GM21360 (cell line): ENCODE results near the gene EXOC6B.

ENCODE experiments used
- ATAC-seq: cut with Tn5 transposase; IDR thresholded peaks from one replicate; pipeline ENCODE4 v1.9.1; 2021; ENCODE audit warnings: mild to moderate bottlenecking, moderate library complexity; ENCODE audit not compliant: unreplicated experiment

The EXOC6B gene

DNA sequence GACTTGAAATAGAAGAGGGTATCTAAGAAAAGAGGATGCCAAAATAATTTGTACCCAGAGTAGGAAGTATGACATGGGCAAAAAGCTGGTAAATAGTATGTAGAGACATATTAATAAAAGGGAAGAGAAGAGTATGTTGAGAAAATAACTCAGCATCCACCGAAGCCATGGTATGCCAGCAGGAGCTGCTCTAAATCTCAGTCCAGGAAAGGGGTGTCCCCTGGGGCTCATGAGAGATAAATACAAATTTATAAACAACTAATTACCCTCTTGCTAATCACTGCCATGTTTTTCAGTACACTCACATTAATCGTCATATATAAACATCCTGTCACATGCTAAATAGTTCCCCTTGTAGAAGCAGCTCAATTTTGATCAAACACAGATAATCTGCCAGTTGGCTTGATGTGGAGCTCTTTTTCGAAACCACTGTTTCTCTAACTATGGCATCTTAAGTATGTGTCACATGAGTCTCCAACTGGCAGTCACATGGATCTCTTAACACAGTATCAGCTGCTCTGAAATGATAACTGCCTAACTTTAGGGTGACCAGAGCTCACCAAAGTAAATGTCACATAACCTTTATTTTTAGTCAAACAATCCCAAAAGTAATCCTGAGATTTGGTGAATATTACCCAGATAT is 31.9 kb downstream of the EXOC6B start:
- no peak for ATAC-seq

DNA sequence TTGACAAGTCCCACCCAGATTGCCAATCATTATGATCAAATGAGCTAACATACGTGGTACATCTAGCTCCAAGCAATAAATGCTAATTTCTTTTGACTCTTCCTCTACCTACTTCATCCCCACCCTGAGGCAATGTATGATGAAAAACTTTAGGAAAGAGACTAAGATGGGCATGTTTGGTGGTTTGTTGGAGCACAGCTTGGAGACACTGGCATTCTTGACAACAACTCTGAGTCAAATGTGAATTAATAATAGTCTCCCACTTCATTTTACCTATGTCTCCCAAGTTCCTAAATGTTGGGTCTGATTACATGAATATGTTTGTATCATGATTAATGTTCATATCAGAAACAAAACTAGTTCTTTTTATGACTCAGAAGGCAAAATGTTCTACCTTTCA is 36.6 kb downstream of the EXOC6B start:
- no peak for ATAC-seq

DNA sequence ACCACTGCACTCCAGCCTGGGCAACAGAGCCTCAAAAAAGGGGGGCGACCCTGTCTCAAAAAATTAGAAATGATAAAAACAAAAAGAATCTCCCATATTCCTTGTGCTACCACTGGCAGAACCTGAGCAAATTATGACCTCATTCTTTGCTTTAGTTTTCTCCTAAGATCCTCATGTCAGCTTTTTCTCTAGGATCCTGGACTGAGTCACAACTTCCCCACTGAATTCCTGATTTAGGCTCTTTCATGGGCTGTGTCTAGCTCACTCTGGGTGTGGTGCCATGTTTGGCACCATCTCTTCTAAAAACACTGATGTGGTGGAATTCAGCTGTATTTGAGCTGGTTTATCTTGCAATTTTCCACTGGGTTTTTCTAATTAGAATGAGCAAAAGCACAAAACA is 37.1 kb downstream of the EXOC6B start:
- no peak for ATAC-seq

DNA sequence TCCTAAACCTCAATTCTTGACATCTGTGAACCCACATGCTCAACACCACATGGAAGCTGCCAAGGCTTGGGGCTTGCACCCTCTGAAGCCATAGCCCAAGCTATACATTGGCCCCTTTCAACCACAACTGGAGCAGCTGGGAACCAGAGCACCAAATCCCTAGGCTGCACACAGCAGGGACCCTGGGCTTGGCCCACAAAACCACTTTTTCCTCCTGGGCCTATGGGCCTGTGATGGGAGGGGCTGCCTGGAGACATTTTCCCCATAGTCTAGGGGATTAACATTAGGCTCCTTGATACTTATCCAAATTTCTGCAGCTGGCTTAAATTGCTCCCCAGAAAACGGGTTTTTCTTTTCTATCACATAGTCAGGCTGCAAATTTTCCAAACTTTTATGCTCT is 40.3 kb downstream of the EXOC6B start:
- ATAC-seq: no peak

DNA sequence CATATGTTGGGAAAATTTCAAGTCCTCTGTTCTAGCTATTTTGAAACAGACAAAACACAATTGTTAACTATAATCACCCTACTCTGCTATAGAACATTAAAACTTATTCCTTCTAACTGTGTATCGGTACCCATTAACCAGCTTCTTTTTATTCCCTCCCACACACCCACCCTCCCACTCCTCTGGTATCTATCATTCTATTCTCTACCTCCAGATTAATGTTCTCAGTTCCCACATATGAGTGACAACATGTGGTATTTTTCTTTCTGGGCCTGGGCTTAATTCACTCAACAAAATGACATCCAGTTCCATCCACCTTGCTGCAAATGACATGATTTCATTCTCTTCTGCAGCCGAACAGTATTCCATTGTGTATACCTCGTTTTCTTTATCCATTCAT is 43.3 kb downstream of the EXOC6B start:
- no peak for ATAC-seq

DNA sequence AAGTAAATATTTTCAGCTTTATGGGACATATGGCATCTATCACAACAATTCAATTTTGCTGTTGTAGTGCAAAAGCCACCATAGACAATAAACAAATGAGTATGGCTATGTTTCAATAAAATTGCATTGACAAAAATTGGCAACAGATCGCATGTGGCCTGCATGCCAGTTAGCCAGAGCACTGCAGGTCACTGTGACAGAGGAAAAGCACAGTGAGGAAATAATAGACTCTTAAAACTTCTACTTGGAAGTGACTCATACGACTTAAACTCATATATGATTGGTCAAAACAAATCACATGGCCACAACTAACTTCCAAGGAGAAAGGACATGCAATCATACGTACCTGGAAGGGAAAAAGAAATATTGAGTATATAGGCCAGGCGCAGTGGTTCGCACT is 44.4 kb downstream of the EXOC6B start:
- no peak for ATAC-seq

DNA sequence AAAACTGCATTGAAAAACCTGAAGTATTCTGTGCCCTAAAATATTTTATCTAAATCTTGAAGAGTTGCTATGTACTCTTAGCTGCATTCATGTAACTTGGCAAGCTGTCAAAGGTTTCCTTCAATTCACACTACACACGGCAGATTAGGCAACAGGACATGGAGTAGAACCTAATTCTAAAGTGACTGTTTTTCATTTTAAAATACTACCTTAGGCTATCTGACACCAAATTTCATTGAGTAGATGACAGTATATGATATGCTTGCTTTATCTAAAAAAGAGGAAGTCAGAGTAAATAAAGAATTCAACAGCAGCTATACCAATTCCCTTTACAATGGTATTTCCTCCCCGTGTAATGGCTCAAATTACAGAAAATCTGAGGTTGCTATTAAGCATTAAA is 45.4 kb downstream of the EXOC6B start:
- no peak for ATAC-seq

DNA sequence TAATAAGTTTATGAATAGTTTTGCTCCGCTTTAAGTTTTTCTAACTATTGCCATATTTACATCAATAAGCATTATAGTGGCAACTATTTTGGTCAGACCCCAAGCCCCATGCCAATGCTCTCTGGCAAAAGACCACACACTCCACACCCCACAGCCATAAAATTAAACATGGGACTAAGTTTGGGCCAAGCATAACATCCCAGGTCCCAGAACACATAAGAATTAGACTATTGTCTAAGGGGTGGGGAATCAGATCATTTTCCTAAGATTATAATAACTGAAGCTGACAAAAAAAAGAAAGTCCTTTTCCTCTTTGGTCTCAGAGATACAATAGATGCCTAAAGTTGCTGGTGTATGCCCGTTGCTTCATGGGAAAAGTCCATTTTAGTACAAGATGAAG is 46.3 kb downstream of the EXOC6B start:
- ATAC-seq: no peak

DNA sequence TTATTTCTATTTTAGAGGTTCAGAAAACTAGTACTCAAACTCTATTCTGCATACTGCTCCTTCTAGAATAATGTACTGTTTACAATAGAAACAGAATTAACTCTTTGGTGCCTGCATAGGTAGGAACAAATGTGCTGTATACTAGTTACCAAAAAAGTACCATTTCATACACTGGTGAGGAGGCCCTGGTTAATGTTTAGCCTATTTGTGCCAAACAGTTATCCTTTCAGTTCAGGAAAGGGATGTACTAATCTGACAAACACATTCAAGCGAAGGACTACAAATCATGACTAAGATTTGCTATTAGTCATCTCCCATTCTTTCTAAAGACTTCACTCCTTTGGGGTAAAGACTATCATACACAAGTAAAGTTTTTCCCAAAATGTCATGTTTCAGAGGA is 47.4 kb downstream of the EXOC6B start:
- no peak for ATAC-seq

DNA sequence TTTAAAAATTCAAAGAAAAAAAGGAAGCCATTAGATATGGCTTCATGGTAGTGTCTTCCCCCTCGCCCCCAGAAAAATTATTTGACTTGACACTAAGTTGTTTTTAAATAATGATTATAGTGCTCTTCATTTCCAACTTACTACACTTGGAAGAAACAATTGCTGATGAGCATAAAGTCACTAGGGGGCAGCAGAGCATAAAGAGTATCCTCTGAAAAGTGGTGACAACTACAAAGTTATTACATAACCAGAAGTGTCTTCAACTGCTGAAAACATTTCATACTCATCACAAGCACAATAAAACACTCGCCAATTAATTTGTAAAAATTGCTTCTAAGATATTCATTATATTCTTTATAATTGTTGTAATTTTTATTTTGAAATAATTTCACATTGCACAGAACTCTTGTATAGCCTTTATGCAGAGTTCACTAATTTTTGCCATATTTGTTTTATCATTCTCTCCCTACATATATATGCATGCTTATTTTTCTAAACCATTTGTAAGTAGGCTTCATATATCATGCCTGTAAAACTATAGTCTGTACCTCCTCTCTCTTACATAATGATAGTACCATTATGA is 54.9 kb downstream of the EXOC6B start:
- no peak for ATAC-seq

DNA sequence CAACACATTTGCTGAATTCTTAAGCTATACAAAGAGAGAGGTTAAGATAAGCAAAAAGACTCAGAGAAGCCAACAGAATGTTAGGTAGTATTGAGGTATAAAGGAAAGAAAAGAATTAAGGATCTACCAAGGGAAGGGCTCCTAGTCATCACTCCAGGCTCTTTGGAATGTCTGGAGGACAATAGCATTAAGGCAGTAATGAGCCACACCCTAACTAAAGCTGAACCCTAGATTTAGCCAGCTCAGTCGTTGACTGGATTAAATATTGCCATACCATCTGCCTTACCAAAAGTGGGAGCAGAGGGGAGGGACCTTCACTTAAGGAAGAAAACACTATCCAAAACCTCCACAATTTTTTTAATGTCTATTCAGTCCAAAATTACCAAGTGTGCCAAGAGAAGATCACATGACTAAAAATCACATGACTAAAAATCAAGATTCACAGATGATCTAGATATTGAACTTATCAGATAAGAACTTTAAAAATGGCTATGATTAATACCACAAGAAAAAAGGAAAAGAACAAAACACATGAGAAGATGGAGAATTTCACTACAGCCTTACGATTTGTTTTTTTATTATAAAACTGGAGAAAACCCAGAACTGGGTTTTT is 59.7 kb downstream of the EXOC6B start:
- ATAC-seq: no peak

DNA sequence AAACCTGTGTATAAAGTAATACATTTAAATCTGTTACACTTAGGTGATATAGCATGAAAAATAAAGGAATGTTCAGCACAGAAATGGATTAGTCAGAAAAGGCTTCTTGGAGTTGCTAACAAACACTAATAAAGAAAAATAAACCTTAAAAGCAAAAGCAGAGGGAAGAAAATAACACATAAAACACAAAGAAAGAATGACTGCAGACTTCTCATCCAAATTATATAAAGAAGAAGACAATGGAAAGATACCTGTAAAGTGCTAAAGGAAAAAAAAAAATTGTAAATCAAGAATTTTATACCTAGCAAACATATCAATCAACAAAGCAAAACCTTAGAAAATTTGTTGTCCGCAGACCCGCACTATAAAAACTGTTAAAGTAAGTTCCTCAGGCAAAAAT is 63.6 kb downstream of the EXOC6B start:
- ATAC-seq: no peak

DNA sequence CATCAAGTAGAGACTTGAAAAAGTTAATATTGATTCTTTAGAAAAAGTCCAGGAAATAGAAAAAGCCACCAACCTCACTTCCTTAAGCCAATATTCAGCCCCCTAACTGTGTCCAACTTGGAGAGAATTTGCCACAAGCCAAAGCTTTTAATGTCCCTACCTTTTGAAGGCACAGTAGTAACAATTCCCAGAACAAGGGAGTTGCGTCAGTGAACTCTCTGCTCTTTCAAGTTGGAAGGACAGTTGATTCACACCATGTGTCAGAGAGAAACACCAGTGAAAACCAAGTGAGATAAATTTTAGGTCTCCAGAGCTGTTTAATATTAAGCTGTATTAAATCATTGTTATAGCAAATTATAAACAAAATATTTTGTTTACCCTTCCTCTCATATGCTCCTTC is 66.1 kb downstream of the EXOC6B start:
- no peak for ATAC-seq

DNA sequence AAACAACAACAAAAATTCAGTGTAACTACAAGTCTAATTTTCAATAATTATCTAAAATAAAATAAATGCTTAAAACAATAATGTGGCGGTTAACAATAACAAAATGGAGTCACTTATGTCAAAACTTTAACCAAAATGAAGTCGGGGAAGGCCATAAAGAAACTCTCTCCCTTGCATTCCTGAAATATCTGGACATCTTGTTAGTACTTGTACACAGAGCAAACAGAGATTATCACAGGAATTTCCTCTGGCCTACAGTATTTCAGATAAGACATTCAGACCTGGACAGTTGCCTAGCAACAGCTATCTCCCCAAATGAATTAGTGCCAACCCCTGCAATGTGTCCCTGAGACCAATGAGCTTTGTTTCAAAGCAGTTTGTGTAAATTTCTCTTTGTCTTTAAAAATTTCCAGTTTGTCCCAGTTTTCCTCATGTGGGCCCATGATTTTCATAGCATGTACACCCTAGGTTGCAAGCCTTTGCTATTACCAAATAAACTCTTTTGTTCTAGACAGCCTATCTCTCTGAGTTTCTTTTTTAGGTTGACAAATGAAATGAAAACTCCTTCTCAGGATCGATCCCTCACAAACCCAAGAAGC is 68.6 kb downstream of the EXOC6B start:
- no peak for ATAC-seq

DNA sequence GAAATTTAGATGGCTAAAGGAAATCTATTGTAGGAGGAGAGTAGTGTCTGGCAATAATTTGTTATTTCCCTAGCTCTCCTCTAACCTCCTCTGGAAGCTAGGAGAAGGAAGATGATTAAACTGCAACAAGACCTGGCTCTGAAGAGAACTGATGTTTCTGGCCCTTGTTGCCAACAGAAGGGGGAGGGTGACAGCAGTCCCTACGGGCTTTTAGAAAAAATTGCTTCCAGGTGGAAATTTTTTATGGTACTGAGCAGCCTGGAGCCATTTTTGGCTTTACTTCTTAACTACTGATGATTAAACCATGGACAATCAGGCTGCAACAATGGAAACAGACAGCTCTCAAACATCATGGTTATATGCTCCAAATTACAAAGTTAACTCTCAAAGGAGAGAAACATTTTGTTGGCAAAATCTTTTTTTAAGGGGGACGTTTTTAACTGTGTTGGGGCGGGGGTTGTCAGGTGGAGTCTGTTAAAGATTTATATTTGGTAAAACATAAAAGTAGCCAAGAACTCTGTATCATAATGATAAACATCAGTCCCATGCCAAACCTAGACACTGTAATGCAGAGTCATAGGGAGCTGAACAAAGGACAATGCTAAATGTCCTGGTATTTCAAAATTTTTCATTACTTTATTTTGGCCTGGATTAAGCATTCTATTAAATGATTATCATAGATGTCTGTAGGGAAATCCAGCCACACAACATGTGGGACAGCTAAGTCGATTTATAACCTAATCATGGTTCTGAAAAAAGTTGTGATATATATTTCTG is 70.0 kb downstream of the EXOC6B start:
- no peak for ATAC-seq

DNA sequence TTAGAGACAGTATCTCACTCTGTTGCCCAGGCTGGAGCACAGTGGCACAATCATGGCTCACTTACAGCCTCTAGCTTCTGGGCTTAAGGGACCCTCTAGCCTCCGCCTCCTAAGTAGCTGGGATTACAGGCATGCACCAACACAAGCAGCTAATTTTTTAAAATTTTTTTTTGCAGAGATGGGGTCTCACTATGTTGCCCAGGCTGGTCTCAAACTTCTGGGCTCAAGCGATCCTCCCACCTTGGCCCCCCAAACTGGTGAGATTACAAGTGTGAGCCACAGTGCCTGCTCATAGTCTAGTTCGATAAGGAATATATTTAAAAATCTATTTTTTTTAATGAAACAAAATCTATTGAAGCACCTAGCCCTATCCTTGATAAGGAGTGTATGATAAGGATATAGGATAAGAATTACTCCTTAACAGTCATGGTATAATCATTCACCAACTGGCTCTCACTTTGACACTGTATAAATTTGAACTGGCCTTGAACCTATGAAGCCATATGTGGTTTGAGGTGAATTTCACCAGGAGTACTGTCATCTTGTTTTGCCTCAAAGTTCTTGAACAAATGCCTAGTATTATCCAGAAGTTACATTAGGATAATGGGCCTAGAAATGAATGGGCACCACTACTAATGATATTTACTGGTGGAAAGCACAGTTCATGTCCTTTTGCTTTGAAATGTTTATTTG is 71.1 kb downstream of the EXOC6B start:
- ATAC-seq: no peak

DNA sequence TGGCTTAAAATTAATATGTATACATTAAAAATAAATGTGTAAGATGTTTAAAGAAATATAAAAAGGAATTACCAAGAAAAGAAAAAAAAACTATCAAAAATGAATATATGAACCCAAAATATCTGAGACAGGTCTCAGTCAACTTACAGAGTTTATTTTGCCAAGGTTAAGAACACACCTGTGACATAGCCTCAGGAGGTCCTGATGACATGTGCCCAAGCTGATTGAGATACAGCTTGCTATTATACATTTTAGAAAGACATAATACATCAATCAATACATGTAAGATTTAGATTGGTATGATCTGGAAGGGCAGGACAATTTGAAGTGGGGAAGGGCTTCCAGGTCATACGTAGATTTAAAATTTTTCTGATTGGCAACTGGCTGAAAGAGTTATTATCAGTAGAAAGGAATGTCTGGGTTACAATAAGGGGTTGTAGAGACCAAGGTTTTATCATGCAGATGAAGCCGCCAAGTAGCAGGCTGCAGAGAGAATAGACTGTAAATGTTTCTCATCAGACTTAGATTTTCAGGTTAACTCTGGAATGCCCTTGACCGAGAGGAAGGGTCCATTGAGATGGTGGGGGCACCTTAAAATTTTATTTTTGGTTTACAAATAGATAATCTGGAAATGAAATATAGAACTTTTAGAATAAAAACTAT is 74.7 kb downstream of the EXOC6B start:
- no peak for ATAC-seq

DNA sequence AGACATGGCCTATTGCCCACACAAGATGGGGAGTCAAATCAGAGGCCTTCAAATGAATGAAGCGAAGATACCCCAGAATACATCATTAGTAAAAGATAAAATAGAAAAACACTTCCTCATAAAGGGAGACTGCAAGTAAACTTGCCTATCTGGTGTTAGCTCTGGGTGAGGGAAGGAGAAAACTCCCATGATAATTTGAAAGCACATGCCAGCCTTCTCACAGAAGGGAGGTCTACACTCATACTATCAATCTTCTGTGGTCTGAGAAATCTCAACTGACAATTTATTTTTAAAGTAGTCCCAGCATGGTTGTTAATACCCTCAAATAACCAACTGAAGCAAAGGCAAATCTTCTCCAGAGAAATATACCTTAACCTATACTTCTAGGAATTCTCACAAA is 75.4 kb downstream of the EXOC6B start:
- ATAC-seq: no peak

DNA sequence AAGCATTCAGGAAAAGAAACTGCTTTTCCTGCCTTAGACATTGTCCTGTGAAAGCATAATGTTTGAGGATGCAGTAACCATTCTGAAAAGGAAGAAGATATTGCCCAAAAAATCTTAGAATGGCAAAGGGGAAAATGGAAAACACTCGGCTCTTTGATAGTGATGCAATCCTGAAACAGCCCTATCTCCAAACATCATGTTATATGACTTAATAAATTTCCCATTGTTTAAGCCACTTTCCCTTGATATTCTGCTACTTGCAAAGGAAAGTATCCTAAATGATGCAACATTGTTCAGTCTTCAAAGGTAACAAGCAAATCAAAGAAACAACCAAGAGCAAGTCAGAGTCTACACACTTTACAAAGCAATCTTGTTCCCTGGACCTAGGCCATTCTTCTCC is 78.5 kb downstream of the EXOC6B start:
- no peak for ATAC-seq

DNA sequence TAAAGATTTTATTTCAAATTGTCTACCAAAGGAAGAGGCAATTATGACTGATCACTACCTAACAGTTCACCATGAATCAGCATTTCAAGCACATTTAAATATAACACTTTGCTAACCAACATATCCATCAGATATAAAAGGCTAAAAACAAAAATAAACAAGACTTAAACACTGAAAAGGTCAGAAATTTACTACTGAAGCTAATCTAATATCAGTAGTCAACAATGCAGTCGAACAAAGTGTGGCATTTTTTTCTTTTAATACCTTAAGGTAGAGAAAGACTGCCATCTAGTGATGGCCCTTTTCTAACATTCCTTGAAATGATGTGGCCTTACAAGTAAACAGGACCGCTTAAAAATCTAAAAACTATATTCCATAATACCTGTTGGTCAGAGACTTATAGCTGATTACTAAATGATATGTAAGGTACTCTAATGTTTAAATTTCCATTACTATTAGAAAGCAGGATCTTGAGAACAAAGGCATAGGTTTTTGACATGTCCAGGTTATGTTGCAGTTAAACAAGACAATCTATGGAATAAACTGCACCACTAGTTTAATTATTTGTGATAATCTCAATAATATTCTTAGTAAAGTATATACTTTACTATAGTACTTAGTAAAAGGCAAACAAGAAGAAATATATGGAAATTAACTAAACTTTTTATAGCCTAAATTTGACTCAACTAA is 80.0 kb downstream of the EXOC6B start:
- ATAC-seq: no peak
